Measurements from ENCODE around the gene CKMT1A.
A peak's percentile ranks its signal among the peaks of the same experiment; 100 is the strongest.
"Not testable (repeated sequence)": the region's sequence is repeated elsewhere in the genome, so short reads cannot be mapped to it uniquely, and the experiment has no call there.

CKMT1A gene

DNA sequence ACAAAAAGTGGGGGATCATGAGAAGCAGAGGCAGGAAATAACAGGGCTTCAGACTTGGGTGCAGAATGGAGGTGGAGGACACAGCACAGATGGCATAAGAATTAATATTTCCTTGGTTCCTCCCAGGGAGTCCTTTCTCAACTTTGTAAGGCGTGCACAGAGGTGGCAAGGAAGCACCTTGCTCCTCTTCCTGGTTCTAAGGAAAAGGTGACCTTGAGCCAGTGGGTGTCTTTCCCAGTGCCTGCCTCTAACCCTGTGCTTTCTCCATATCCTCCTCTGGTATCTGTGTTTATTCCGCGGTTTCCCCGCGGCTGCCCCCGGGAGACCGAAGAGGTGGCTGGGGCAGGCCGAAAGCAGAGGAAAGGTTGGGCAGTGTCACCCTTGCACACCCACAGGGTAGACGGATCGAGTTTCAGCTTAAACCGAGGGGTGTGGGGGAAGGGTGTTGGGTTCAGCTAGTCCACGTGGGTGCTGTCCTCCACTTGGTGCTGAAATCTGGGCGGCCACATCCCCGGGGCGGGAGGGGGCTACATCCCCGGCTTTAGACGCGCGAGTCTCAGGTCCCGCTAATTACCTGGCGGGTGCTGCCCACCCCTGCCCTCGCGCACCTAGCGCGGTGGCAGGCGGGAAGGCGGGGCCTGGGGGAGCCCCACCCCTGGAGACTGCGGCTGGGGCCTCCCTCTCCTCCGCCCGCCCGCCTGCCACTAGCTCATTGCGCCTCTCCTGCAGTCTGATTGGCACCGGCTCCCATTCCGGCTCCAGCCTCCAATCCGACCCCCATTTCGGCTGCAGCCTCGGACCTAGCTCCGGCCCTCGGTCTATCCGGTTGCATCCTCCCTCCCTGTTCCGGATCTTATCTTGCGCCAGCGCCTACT lies at the start of gene CKMT1A:
Gene CKMT1A (plus strand): TSS at position 712 of the 875 bp plus-strand sequence. CDS start 192 bp downstream, outside the sequence.
- not testable (repeated sequence) for DNase-seq (ENCODE audit: low spot score)

DNA sequence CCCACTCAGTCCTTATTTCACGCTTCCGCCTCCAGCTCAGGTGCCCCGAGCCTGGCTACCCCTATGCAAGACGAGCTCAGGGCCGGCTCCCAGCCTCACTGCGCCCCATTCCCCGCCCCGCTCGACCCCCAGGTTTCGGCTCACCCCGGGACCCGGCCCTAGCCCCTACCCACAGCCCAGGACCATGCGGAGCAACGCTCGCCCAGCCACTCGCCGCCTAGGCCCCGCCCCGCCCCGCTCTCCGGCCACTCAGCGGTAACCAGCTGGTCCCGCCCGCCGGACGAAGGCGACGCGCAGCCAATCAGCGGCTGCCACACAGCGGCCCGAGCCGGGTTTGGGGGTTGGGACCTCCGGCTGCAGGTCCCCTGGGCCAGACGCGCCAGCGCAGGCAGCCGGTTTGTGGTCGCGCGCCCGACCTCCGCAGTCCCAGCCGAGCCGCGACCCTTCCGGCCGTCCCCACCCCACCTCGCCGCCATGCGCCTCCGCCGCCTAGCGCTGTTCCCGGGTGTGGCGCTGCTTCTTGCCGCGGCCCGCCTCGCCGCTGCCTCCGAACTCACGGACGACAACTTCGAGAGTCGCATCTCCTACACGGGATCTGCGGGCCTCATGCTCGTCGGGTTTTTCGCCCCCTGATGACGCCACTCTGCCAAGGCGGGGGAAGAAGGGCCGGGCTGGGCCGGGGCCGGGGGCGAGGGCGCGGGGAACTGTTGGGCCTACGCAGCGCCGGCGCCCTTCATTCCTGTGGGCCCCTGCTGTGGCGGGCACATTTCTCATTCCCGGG lies 44.8 kb upstream of the CKMT1A start, which contains the start of gene CATSPER2:
Gene CATSPER2 (minus strand): TSS at position 196 of the 781 bp plus-strand sequence. CDS start 783 bp downstream, outside the sequence.
- DNase-seq (ENCODE audit: low spot score) = no peak

GRCh38 chr15:43649430-43649926 lies 44.2 kb upstream of the CKMT1A start:
- not testable (repeated sequence) for DNase-seq (ENCODE audit: low spot score)

- DNase-seq (ENCODE audit: low spot score) = not testable (repeated sequence)
Measured at GRCh38 chr15:43659727-43660126, 33.9 kb upstream of the CKMT1A start.

- not testable (repeated sequence) for DNase-seq (ENCODE audit: low spot score)
Measured at GRCh38 chr15:43662293-43662692, 31.4 kb upstream of the CKMT1A start.

GRCh38 chr15:43663333-43663732 lies 30.3 kb upstream of the CKMT1A start:
- DNase-seq (ENCODE audit: low spot score) = not testable (repeated sequence)

GRCh38 chr15:43666177-43666576 lies 27.5 kb upstream of the CKMT1A start:
- DNase-seq (ENCODE audit: low spot score) = not testable (repeated sequence)

- not testable (repeated sequence) for DNase-seq (ENCODE audit: low spot score)
Measured at GRCh38 chr15:43674175-43674574, 19.5 kb upstream of the CKMT1A start.

DNA sequence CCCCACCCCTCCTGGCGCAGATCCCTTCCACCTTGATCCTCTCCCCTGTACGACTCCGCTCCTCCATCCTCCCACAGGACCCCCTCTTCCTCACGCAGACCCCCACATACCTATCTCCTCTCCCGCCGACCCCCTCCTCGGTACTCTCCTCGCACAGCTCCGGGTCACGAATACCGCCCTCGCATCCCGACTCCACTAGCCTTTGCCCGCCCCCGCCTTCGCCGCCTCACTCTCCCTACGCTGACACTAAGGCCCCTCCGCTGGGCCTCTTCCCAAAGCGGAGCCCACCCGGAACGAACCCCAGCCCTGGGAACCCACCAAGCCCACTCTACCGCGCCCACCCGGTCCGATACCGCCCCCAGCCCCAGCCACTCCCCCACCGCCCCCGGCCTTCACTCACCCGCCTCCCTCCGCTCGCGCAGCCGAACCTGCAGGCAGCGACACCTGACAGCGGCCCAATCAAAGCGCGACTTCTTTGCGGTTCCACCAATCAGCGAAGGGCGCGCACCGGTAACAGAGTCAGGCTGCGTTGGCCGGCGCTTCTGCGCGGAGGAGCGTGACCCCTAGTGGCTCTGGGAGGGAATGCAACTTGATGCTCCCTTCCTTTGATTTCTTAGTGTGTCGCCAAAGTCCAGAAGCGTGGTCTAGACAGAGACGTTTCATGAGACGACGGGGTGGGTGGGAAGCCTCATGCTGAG lies 3.9 kb upstream of the CKMT1A start:
- DNase-seq (ENCODE audit: low spot score) = not testable (repeated sequence)

DNA sequence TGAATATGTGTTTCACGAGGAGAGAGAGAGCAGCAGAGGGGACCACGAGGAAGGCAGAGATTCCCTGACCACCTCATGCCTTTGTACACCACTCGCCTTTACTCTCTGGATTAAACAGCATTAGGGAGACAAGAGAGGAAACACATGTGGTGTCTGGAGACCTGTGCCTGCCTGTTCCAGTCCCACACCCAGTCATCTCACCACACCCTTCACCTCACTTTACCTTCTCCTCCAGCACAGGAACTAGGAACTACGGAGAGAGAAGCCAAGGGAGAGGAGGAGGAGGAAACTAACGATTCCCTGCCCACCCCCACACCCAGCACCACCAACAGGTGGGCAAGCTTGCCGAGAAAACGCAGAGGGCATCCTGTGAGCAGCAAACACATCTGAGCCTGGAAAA lies 980 bp upstream of the CKMT1A start:
- DNase-seq (ENCODE audit: low spot score) = not testable (repeated sequence)

DNA sequence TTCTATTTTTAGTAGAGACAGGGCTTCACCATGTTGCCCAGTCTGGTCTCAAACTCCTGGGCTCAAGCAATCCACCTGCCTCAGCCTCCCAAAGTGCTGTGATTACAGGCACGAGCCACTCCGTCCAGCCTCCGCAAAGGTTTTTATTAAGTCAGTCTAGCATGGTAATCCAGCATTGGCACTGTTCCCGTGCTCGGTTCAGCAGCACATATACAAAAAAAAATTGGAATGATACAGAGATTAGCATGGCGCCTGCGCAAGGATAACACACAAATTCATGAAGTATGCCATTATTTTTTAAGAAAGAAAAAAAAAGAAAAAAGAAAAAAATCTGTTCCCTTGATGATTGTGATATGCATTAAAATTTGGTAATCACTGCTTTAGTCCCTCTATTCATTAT lies 8.5 kb downstream of the CKMT1A start:
- no peak for DNase-seq (ENCODE audit: low spot score)

DNA sequence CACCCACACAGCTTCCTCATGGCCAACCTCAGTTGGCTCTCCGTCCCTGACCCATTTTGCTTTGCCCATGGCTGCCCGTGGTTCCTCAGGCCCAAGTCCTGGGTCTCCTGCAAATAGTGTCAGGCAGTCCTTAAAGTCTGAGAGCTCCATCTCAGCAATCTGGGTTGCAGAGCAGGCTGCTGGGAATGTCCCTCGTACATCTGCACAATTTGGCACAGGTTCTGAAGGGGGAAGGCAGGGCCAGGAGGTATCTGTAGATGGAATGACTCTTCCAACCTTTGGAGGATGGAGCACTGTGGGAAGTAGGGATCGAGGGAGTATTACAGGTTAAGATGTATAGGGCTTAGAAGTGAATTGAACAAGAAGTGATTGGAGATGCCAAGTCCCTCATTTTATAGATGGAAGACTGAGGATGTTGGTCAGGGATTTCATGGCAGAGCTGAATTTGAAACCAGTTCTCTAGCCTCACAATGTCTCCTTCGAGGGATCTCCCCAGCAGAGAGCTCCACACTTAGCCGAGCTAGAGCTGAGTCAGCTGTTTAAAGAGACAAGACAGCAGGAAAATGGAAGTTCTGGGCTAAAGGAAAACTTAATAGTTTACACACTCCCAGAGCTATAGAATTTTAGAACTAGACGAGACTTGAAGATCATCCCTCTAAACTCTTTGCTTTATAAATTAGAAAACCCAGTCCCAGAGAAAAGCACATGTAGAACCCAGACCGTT lies 9.2 kb downstream of the CKMT1A start:
- DNase-seq (ENCODE audit: low spot score) = no peak

DNA sequence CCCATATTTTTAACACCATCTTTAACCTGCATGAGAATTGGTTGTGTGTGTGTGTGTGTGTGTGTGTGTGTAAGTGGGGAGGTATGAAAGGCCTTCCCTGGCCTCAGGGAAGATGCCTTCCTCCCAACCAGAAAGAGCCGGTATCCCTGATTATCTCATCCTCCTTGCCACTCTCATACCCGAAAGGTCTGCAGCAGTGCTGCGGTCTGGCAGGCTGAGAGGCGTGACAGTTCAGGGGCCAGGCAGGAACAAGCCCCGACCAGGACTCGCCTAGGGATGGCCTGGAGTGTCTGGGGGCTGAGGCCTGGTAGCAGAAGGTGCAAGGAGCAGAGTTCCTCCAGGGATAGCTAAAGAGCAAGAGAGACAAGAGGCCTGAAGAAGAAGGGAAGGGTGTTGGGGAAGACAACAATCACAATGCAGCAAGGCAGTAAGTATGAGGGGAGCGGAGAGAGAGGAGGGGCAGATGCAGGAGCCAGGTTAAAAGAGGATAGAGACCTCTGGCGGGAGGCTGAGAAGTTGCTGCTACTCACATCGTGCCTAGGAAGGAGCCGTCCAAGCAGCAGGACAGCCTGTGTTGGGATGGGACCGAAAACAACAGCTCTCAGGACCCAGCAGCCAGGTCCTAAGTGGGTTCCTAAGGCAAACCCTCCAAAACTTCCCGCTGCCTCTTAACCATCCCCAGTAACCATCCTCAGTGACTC lies 16.9 kb downstream of the CKMT1A start:
- not testable (repeated sequence) for DNase-seq (ENCODE audit: low spot score)

- DNase-seq (ENCODE audit: low spot score) = no peak
Measured at GRCh38 chr15:43723151-43723550, 29.5 kb downstream of the CKMT1A start.

- DNase-seq (ENCODE audit: low spot score) = not testable (repeated sequence)
Measured at GRCh38 chr15:43726306-43726705, 32.6 kb downstream of the CKMT1A start.

GRCh38 chr15:43728053-43728725 lies 34.5 kb downstream of the CKMT1A start:
- not testable (repeated sequence) for DNase-seq (ENCODE audit: low spot score)

DNA sequence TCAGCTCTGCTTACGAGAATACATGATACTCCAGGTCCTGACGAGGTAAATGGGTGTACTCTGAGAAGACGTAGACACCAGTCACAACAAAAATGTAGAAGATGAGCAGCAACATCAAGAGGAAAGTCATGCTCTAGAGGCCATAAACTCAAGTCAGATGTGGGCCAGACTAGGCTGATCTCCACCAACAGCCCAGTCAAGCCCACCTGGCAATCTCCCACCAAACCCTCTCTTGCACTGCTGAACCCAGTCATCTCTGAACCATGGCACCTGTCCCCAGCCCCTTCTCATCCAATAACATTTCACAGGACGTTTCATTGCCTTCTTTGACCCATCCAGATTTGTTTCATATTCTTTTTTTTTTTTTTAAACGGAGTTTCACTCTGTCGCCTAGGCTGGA lies 41.8 kb downstream of the CKMT1A start:
- DNase-seq (ENCODE audit: low spot score) = no peak

GRCh38 chr15:43746245-43746902 lies 52.7 kb downstream of the CKMT1A start, which contains the start of gene PDIA3:
Gene PDIA3, plus strand, starts transcription at chr15:43746438. Its CDS starts 102 bp downstream, at chr15:43746540.
- DNase-seq (ENCODE audit: low spot score) = peak; percentile 94

- peak; percentile 37 for DNase-seq (ENCODE audit: low spot score)
Measured at GRCh38 chr15:43746903-43747309, 53.2 kb downstream of the CKMT1A start.
